ENCODE measurements around the gene ZSWIM8. TPM values are rescaled to one million over a fixed set of nuclear protein-coding genes. Genes with fewer than 3 reads are reported as not detected.
A peak's percentile ranks its signal among the peaks of the same experiment; 100 is the strongest.

Gene ZSWIM8
- total RNA-seq, 1 donor from 2014 or later, result 102 TPM

DNA sequence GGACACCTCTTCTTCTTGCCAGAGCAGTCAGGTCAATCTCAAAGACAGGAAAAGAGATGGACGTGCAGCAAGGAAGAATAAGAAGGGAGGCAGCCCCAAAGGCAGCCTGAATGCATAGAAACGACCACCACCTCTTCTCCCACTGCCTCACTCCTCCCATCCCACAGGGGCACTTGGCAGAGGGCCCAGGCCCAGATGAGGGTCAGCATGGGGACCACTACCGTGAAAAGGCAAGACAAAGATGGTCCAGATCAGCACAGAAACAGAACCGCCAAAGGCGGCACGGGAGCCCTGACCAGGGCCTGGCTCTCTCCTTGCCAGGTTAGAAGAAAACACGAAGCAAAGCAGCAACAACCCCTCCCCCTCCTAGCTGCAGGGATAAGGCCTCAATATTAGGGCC is 27.9 kb downstream of the ZSWIM8 start:
- no peak for DNase-seq (ENCODE audit: low spot score)
- H3K9me3 Mint-ChIP-seq (ENCODE audit: low read depth), result no peaks in the 10 kb centered on the region
- H3K36me3 Mint-ChIP-seq (ENCODE audit: low read depth), result peaks cover 10% of the 10 kb centered on the region
- H3K4me3 Mint-ChIP-seq (ENCODE audit: unreplicated experiment), result no peak overlapping the region
- H3K27me3 Mint-ChIP-seq (ENCODE audit: low read depth), result no peaks in the 10 kb centered on the region
- no peak for TF ChIP-seq CTCF (IDR thresholded peaks at IDR 0.05)
- H3K27ac Mint-ChIP-seq (ENCODE audit: unreplicated experiment), result no peak overlapping the region
- peaks cover 31% of the 10 kb centered on the region for H3K4me1 Mint-ChIP-seq (ENCODE audit: low read depth)

- H3K4me3 Mint-ChIP-seq (ENCODE audit: unreplicated experiment), result no peak overlapping the region
- peaks cover 26% of the 10 kb centered on the region for H3K4me1 Mint-ChIP-seq (ENCODE audit: low read depth)
- H3K27ac Mint-ChIP-seq (ENCODE audit: unreplicated experiment), result no peak overlapping the region
- no peaks in the 10 kb centered on the region for H3K27me3 Mint-ChIP-seq (ENCODE audit: low read depth)
- H3K9me3 Mint-ChIP-seq (ENCODE audit: low read depth), result no peaks in the 10 kb centered on the region
- no peak for TF ChIP-seq CTCF (IDR thresholded peaks at IDR 0.05)
- H3K36me3 Mint-ChIP-seq (ENCODE audit: low read depth), result peaks cover 10% of the 10 kb centered on the region
- no peak for DNase-seq (ENCODE audit: low spot score)
Measured at GRCh38 chr10:73814276-73814895, 29.0 kb downstream of the ZSWIM8 start.

GRCh38 chr10:73814896-73815718 is 29.7 kb downstream of the ZSWIM8 start:
- Mint-ChIP-seq H3K4me1 (ENCODE audit: low read depth) (peaks cover 24% of the 10 kb centered on the region), H3K27ac (ENCODE audit: unreplicated experiment) (no peak overlapping the region), H3K27me3 (ENCODE audit: low read depth) (no peaks in the 10 kb centered on the region), H3K9me3 (ENCODE audit: low read depth) (no peaks in the 10 kb centered on the region), H3K4me3 (ENCODE audit: unreplicated experiment) (no peak overlapping the region), H3K36me3 (ENCODE audit: low read depth) (peaks cover 10% of the 10 kb centered on the region)
- DNase-seq (ENCODE audit: low spot score), result no peak
- peak; percentile 60 for TF ChIP-seq CTCF (IDR thresholded peaks at IDR 0.05)

DNA sequence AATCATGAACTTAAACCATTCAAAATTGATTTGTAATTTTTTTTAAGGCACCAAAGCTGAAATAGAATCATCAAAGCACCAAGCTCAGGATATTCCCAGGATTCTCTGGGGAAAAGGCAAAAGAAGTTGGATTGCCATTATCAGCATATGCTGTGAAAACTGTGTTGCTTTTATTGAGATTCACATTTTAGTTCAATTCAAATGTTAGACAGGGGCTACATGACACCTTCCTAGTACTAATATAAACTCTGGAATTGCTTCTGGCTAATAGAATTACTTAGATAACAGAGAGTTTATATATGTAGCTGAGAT is 30.3 kb downstream of the ZSWIM8 start:
- peak overlapping the region; percentile 18 for H3K27ac Mint-ChIP-seq (ENCODE audit: unreplicated experiment)
- no peak for TF ChIP-seq CTCF (IDR thresholded peaks at IDR 0.05)
- peaks cover 20% of the 10 kb centered on the region for H3K4me1 Mint-ChIP-seq (ENCODE audit: low read depth)
- H3K9me3 Mint-ChIP-seq (ENCODE audit: low read depth), result no peaks in the 10 kb centered on the region
- DNase-seq (ENCODE audit: low spot score), result no peak
- peaks cover 9% of the 10 kb centered on the region for H3K36me3 Mint-ChIP-seq (ENCODE audit: low read depth)
- no peak overlapping the region for H3K4me3 Mint-ChIP-seq (ENCODE audit: unreplicated experiment)
- no peaks in the 10 kb centered on the region for H3K27me3 Mint-ChIP-seq (ENCODE audit: low read depth)

DNA sequence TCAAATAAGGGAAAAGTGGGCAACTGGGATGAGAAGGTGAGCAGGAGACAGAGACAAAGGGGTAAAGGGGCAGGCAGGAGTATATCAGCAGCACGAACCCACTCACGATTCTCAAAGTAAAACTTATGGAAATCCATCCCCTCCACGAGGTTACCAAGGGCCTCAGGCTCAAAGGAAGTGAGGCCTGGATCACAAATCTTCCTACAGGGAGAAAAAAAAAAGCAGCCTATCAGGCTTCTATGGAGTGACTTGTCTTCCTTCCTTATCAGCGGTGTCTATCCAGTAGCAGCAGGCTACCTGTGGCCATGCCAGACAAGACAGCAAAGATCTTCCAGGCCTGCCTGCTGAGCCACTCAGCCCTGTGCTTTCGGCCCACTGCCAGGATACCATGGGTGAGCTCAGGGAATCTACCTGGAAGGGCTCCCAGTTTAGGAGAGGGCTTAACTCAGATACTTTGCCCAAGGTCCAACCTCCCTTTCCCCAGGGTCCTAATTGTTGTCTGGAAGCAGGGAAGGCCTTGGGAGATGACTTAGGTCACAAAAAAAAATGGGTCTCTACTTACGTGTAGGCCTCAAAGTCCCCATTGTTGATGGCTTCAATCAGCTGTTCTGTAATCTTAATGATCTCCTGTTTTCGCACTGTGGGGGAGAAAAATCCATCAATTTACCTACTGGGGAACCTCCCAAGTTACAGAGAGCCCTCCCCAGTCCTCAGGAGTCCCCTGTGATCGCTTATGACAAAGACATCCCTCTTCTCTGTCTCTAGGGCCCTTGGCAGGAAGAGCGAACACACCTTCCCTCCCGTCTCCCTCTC is 31.7 kb downstream of the ZSWIM8 start:
- TF ChIP-seq CTCF (IDR thresholded peaks at IDR 0.05), result no peak
- H3K4me3 Mint-ChIP-seq (ENCODE audit: unreplicated experiment), result no peak overlapping the region
- H3K36me3 Mint-ChIP-seq (ENCODE audit: low read depth), result peaks cover 13% of the 10 kb centered on the region
- H3K27ac Mint-ChIP-seq (ENCODE audit: unreplicated experiment), result no peak overlapping the region
- DNase-seq (ENCODE audit: low spot score), result no peak
- no peaks in the 10 kb centered on the region for H3K27me3 Mint-ChIP-seq (ENCODE audit: low read depth)
- H3K4me1 Mint-ChIP-seq (ENCODE audit: low read depth), result peaks cover 19% of the 10 kb centered on the region
- no peaks in the 10 kb centered on the region for H3K9me3 Mint-ChIP-seq (ENCODE audit: low read depth)

Data from chondrocyte (in vitro differentiated cells).